Mesothelial cell of epicardium (in vitro differentiated cells): ENCODE data around the gene SP6. TPM values are rescaled to one million over a fixed set of nuclear protein-coding genes. Genes with fewer than 3 reads are reported as not detected.

ENCODE experiments used
- DNase-seq, 2 experiments: peaks; one replicate each; pipeline ENCODE4 v3.0.0; 2021; ENCODE audit warnings: low spot score in 2 of 2; ENCODE audit not compliant: unreplicated experiment in 2 of 2
- H3K27ac Mint-ChIP-seq: 2 replicates; pipeline ENCODE4 v1.8.0; 2021; ENCODE audit warnings: mixed read lengths
- H3K27me3 Mint-ChIP-seq: 2 replicates; pipeline ENCODE4 v1.8.0; 2021; ENCODE audit warnings: low read depth, mixed read lengths
- H3K36me3 Mint-ChIP-seq: 2 replicates; pipeline ENCODE4 v1.8.0; 2021; ENCODE audit warnings: mixed read lengths
- H3K4me1 Mint-ChIP-seq: 2 replicates; pipeline ENCODE4 v1.8.0; 2021; ENCODE audit warnings: mixed read lengths
- H3K4me3 Mint-ChIP-seq: 2 replicates; pipeline ENCODE4 v1.8.0; 2021; ENCODE audit warnings: mild to moderate bottlenecking, moderate library complexity, mixed read lengths
- H3K9me3 Mint-ChIP-seq: 2 replicates; pipeline ENCODE4 v1.8.0; 2021; ENCODE audit warnings: mixed read lengths
- total RNA-seq: library from RNA; stranded (reverse); gene quantifications from 3 replicates; pipeline ENCODE4 v1.2.1, GENCODE V29; 2021
- TF ChIP-seq, protein P1 (sequence below): fragments of 200-600 bp; sonication (generic); IDR thresholded peaks from one replicate; pipeline ENCODE4 v1.5.0; 2021; ENCODE audit warnings: antibody characterized with exemption; ENCODE audit not compliant: unreplicated experiment

Gene SP6
- total RNA-seq, 1 donor from 2014 or later: 17.6 TPM

GRCh38 chr17:47838636-47839035 lies 12.3 kb downstream of the SP6 start:
- Mint-ChIP-seq H3K4me1 (peaks cover 33% of the 10 kb centered on the region), H3K36me3 (peaks cover 8% of the 10 kb centered on the region), H3K4me3 (peak overlapping the region; percentile 28), H3K27ac (no peak overlapping the region), H3K9me3 (no peaks in the 10 kb centered on the region), H3K27me3 (no peaks in the 10 kb centered on the region)
- DNase-seq: no peak
- TF ChIP-seq, protein P1, sequence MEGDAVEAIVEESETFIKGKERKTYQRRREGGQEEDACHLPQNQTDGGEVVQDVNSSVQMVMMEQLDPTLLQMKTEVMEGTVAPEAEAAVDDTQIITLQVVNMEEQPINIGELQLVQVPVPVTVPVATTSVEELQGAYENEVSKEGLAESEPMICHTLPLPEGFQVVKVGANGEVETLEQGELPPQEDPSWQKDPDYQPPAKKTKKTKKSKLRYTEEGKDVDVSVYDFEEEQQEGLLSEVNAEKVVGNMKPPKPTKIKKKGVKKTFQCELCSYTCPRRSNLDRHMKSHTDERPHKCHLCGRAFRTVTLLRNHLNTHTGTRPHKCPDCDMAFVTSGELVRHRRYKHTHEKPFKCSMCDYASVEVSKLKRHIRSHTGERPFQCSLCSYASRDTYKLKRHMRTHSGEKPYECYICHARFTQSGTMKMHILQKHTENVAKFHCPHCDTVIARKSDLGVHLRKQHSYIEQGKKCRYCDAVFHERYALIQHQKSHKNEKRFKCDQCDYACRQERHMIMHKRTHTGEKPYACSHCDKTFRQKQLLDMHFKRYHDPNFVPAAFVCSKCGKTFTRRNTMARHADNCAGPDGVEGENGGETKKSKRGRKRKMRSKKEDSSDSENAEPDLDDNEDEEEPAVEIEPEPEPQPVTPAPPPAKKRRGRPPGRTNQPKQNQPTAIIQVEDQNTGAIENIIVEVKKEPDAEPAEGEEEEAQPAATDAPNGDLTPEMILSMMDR: no peak

GRCh38 chr17:47837401-47838039 lies 13.4 kb downstream of the SP6 start:
- H3K27ac Mint-ChIP-seq: no peak overlapping the region
- TF ChIP-seq, protein P1: no peak
- no peak overlapping the region for H3K4me3 Mint-ChIP-seq
- DNase-seq: no peak
- H3K36me3 Mint-ChIP-seq: peaks cover 8% of the 10 kb centered on the region
- H3K27me3 Mint-ChIP-seq: no peaks in the 10 kb centered on the region
- no peaks in the 10 kb centered on the region for H3K9me3 Mint-ChIP-seq
- peaks cover 24% of the 10 kb centered on the region for H3K4me1 Mint-ChIP-seq

GRCh38 chr17:47836601-47837000 lies 14.4 kb downstream of the SP6 start:
- TF ChIP-seq, protein P1: no peak
- Mint-ChIP-seq H3K4me1 (peaks cover 22% of the 10 kb centered on the region), H3K9me3 (no peaks in the 10 kb centered on the region), H3K4me3 (no peak overlapping the region), H3K36me3 (peaks cover 8% of the 10 kb centered on the region), H3K27me3 (no peaks in the 10 kb centered on the region), H3K27ac (no peak overlapping the region)
- DNase-seq: no peak

DNA sequence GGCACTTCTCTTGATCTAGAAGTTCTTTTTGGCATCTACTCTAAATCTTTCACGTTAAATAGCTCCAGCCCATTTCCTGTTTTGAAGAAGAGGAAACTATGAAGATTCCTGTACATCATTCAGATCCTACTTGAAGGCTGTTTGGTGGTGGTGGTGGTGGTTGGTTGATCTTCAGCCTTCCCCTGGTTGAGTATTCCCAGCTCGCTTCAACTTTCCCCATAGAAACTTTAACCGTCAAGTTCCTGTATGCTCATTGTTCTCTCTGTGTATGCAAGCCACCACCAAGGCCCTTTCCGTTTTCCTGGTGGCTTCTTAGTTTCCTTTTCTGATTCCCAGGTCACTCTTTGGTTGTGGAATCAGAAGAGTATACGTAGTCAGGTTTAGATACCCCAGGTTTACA lies 16.2 kb downstream of the SP6 start:
- no peaks in the 10 kb centered on the region for H3K27me3 Mint-ChIP-seq
- peaks cover 8% of the 10 kb centered on the region for H3K36me3 Mint-ChIP-seq
- TF ChIP-seq, protein P1: no peak
- no peaks in the 10 kb centered on the region for H3K9me3 Mint-ChIP-seq
- no peak for DNase-seq
- peaks cover 19% of the 10 kb centered on the region for H3K4me1 Mint-ChIP-seq
- H3K4me3 Mint-ChIP-seq: no peak overlapping the region
- H3K27ac Mint-ChIP-seq: no peak overlapping the region

GRCh38 chr17:47831934-47832327 lies 19.0 kb downstream of the SP6 start:
- H3K36me3 Mint-ChIP-seq: peaks cover 6% of the 10 kb centered on the region
- peaks cover 18% of the 10 kb centered on the region for H3K4me1 Mint-ChIP-seq
- H3K9me3 Mint-ChIP-seq: no peaks in the 10 kb centered on the region
- no peak for DNase-seq
- peak overlapping the region; percentile 49 for H3K27ac Mint-ChIP-seq
- H3K27me3 Mint-ChIP-seq: no peaks in the 10 kb centered on the region
- H3K4me3 Mint-ChIP-seq: peak overlapping the region; percentile 87
- TF ChIP-seq, protein P1: no peak
